ENCODE measurements around the gene RAPGEF5. TPM values are rescaled to one million over a fixed set of nuclear protein-coding genes. Genes with fewer than 3 reads are reported as not detected.

Gene RAPGEF5, protein sequence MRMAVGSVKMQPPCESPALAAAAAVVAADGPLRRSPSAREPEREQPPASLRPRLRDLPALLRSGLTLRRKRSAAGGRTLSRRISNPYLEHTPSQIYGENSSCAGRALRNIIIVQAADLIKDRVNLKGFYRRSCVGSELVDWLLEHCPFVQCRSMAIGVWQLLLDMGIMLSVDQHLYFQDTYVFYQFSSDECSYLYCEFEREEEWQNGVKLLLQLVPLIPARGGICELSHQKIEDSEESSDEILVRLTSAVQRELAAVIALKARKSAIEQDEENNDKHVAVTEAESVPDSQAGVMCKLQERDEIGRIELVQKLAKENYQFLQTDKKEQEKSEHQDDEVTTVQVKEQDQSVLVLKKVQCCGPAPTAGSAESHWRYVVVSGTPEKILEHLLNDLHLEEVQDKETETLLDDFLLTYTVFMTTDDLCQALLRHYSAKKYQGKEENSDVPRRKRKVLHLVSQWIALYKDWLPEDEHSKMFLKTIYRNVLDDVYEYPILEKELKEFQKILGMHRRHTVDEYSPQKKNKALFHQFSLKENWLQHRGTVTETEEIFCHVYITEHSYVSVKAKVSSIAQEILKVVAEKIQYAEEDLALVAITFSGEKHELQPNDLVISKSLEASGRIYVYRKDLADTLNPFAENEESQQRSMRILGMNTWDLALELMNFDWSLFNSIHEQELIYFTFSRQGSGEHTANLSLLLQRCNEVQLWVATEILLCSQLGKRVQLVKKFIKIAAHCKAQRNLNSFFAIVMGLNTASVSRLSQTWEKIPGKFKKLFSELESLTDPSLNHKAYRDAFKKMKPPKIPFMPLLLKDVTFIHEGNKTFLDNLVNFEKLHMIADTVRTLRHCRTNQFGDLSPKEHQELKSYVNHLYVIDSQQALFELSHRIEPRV
- total RNA-seq: under 1 TPM; 0.60 to 0.69 TPM

DNA sequence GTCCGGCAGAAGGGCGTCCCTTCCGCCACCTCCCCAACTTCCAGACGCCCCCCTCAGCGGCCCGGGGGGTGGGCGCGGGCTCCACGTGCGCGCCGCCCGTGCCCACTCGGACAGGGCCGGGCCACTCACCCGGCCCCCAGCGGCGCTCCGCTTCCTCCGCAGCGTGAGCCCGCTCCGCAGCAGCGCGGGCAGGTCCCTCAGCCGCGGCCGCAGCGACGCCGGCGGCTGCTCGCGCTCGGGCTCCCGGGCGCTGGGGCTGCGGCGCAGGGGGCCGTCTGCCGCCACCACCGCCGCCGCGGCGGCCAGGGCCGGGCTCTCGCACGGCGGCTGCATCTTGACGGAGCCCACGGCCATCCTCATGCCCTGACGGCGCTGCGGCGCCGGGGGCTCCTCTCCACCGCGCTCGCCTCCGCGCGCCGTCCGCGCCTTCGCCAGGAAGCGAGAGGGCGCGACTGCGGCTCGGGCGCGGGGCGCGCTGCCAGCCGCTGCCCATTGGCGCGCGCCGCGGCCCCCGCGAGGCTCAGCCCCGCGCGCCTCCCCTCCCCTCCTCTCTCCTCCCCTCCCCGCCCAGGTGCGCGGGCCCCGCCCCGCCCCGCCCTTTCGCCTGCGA, at the start of gene RAPGEF5:
TSS of gene RAPGEF5 (minus strand) at position 454 of the 610 bp plus-strand sequence. CDS start at position 360, 94 bp downstream.
- H3K4me3 Mint-ChIP-seq: peak within 1 kb of the TSS; percentile 66
- no peaks in the 10 kb centered on the region for H3K36me3 Mint-ChIP-seq (ENCODE audit: low read depth)
- no peak for DNase-seq
- H3K9me3 Mint-ChIP-seq: peaks cover 3% of the 10 kb centered on the region
- peaks cover 3% of the 10 kb centered on the region for H3K4me1 Mint-ChIP-seq
- CTCF ChIA-PET: no interaction called here
- peaks cover 52% of the 10 kb centered on the region for H3K27me3 Mint-ChIP-seq
- POLR2A ChIA-PET: no interaction called here
- H3K27ac Mint-ChIP-seq: no peak within 1 kb of the TSS

GRCh38 chr7:22406715-22407114, 49.8 kb upstream of the RAPGEF5 start:
- H3K27ac Mint-ChIP-seq: no peak overlapping the region
- no peaks in the 10 kb centered on the region for H3K36me3 Mint-ChIP-seq (ENCODE audit: low read depth)
- ChIA-PET CTCF (interaction anchor here (1.4 kb wide), 1 partner anchor 14 kb away, joined by 3 read pairs; no protein-coding TSS in a partner anchor), POLR2A (no interaction called here)
- no peak for DNase-seq
- H3K4me3 Mint-ChIP-seq: no peak overlapping the region
- H3K27me3 Mint-ChIP-seq: peaks cover 2% of the 10 kb centered on the region
- H3K4me1 Mint-ChIP-seq: peaks cover 13% of the 10 kb centered on the region
- H3K9me3 Mint-ChIP-seq: peaks cover 2% of the 10 kb centered on the region

DNA sequence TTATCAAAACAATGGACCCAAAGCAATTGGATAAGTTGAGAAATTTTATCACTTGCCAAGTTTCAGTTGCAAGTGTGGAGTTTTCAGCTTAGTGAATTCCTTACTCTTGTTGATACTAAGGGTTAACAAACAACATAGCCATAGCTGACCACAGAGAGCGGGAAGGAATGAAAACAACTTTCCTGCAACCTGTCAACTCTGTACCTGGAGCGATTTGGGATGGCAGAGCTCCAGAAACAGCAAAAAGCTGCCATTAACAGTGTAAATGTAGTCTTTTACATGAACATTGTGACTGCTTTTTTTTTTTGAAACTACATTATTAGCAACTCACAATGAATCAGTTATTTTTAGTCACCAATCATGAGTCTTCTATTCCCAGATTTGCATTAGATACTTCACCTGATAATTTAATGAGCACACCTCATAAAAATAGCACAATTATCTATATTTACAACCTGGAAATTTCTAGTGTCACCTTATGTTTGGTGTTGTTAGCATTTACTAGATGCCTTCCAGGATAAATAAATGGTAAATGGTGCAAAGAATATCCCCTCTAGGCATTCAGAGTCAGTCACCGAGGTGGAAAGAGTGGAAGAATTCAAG, 47.6 kb upstream of the RAPGEF5 start:
- Mint-ChIP-seq H3K27me3 (peaks cover under 1% of the 10 kb centered on the region), H3K36me3 (ENCODE audit: low read depth) (no peaks in the 10 kb centered on the region), H3K4me1 (peaks cover 15% of the 10 kb centered on the region), H3K4me3 (no peak overlapping the region), H3K9me3 (peaks cover 2% of the 10 kb centered on the region), H3K27ac (no peak overlapping the region)
- ChIA-PET CTCF (interaction anchor here (1.7 kb wide), 1 partner anchor 17 kb away, joined by 4 read pairs; no protein-coding TSS in a partner anchor), POLR2A (no interaction called here)
- DNase-seq: no peak

DNA sequence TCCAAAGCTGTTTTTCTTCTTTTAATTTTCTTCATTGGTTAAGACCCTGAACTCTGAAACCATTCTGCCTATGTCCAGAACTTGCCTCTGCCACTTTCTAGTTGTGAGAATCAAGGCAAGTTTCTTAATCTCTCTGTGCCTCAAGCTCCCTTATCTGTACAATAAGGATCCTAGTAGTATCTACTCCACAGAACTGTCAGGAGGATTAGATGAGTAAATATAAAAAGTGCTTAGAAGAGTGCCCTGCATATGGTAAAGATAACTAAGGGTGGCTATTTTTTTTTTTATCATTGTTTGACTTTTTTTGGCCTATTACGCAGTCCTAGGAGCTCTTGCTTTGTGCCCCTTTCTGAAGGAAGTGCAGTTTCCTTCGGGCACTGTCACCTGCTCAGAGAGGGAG, 46.4 kb upstream of the RAPGEF5 start:
- Mint-ChIP-seq H3K36me3 (ENCODE audit: low read depth) (no peaks in the 10 kb centered on the region), H3K27ac (no peak overlapping the region), H3K27me3 (no peaks in the 10 kb centered on the region), H3K9me3 (peaks cover 2% of the 10 kb centered on the region), H3K4me3 (no peak overlapping the region), H3K4me1 (peaks cover 15% of the 10 kb centered on the region)
- ChIA-PET CTCF (no interaction called here), POLR2A (no interaction called here)
- DNase-seq: no peak

DNA sequence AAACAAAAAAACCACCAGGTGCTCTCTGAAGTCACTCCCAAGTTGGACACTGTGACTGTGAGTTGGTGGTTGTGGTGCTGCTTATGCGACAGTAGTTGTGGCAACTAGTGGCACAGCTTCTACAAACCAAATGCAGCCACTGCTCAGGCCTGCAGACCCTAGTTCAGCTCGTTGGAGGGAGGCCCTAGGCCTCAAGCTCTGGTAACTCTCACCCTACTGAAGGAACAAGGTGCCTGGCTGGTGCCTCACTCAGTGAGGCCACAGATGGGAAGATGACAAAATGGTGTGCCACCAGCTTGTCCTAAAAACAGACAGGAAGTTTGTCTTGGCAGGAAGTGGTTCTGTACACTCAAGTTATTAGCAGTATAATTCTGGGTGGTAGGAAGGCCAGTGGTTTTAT, 45.3 kb upstream of the RAPGEF5 start:
- H3K4me3 Mint-ChIP-seq: no peak overlapping the region
- peak; percentile 7 for DNase-seq
- no peaks in the 10 kb centered on the region for H3K27me3 Mint-ChIP-seq
- peak overlapping the region; percentile 60 for H3K27ac Mint-ChIP-seq
- ChIA-PET CTCF (no interaction called here), POLR2A (no interaction called here)
- peaks cover 15% of the 10 kb centered on the region for H3K4me1 Mint-ChIP-seq
- peaks cover 2% of the 10 kb centered on the region for H3K9me3 Mint-ChIP-seq
- H3K36me3 Mint-ChIP-seq (ENCODE audit: low read depth): no peaks in the 10 kb centered on the region

- H3K27ac Mint-ChIP-seq: no peak overlapping the region
- H3K4me1 Mint-ChIP-seq: peaks cover 15% of the 10 kb centered on the region
- peaks cover 2% of the 10 kb centered on the region for H3K9me3 Mint-ChIP-seq
- POLR2A ChIA-PET: no interaction called here
- peaks cover 1% of the 10 kb centered on the region for H3K27me3 Mint-ChIP-seq
- DNase-seq: no peak
- CTCF ChIA-PET: no interaction called here
- no peak overlapping the region for H3K4me3 Mint-ChIP-seq
- no peaks in the 10 kb centered on the region for H3K36me3 Mint-ChIP-seq (ENCODE audit: low read depth)
These were observed 44.1 kb upstream of the RAPGEF5 start for GRCh38 chr7:22400936-22401553.

- DNase-seq: no peak
- no peak overlapping the region for H3K27ac Mint-ChIP-seq
- POLR2A ChIA-PET: no interaction called here
- no peaks in the 10 kb centered on the region for H3K36me3 Mint-ChIP-seq (ENCODE audit: low read depth)
- peaks cover 15% of the 10 kb centered on the region for H3K4me1 Mint-ChIP-seq
- H3K27me3 Mint-ChIP-seq: peaks cover 1% of the 10 kb centered on the region
- no peak overlapping the region for H3K4me3 Mint-ChIP-seq
- H3K9me3 Mint-ChIP-seq: peaks cover 2% of the 10 kb centered on the region
- CTCF ChIA-PET: no interaction called here
These were observed 43.3 kb upstream of the RAPGEF5 start for GRCh38 chr7:22400150-22400814.

- H3K4me1 Mint-ChIP-seq: peaks cover 15% of the 10 kb centered on the region
- H3K4me3 Mint-ChIP-seq: no peak overlapping the region
- CTCF ChIA-PET: no interaction called here
- DNase-seq: no peak
- POLR2A ChIA-PET: no interaction called here
- peaks cover 1% of the 10 kb centered on the region for H3K27me3 Mint-ChIP-seq
- no peak overlapping the region for H3K27ac Mint-ChIP-seq
- peaks cover 2% of the 10 kb centered on the region for H3K9me3 Mint-ChIP-seq
- no peaks in the 10 kb centered on the region for H3K36me3 Mint-ChIP-seq (ENCODE audit: low read depth)
These were observed 42.6 kb upstream of the RAPGEF5 start for GRCh38 chr7:22399546-22399945.

GRCh38 chr7:22399091-22399490, 42.1 kb upstream of the RAPGEF5 start:
- no peaks in the 10 kb centered on the region for H3K36me3 Mint-ChIP-seq (ENCODE audit: low read depth)
- DNase-seq: no peak
- ChIA-PET CTCF (no interaction called here), POLR2A (no interaction called here)
- no peak overlapping the region for H3K27ac Mint-ChIP-seq
- H3K9me3 Mint-ChIP-seq: peaks cover 2% of the 10 kb centered on the region
- H3K4me1 Mint-ChIP-seq: peaks cover 15% of the 10 kb centered on the region
- no peak overlapping the region for H3K4me3 Mint-ChIP-seq
- H3K27me3 Mint-ChIP-seq: peaks cover 1% of the 10 kb centered on the region

- Mint-ChIP-seq H3K27ac (no peak overlapping the region), H3K4me1 (peaks cover 11% of the 10 kb centered on the region), H3K4me3 (no peak overlapping the region), H3K9me3 (peaks cover 2% of the 10 kb centered on the region), H3K27me3 (peaks cover 4% of the 10 kb centered on the region), H3K36me3 (ENCODE audit: low read depth) (no peaks in the 10 kb centered on the region)
- DNase-seq: no peak
- ChIA-PET POLR2A (no interaction called here), CTCF (no interaction called here)
These were observed 41.0 kb upstream of the RAPGEF5 start for GRCh38 chr7:22397981-22398380.

GRCh38 chr7:22395222-22395621, 38.3 kb upstream of the RAPGEF5 start:
- Mint-ChIP-seq H3K27ac (no peak overlapping the region), H3K4me3 (no peak overlapping the region), H3K27me3 (peaks cover 4% of the 10 kb centered on the region), H3K4me1 (no peaks in the 10 kb centered on the region), H3K9me3 (no peaks in the 10 kb centered on the region), H3K36me3 (ENCODE audit: low read depth) (no peaks in the 10 kb centered on the region)
- no peak for DNase-seq
- CTCF ChIA-PET: no interaction called here
- POLR2A ChIA-PET: no interaction called here

DNA sequence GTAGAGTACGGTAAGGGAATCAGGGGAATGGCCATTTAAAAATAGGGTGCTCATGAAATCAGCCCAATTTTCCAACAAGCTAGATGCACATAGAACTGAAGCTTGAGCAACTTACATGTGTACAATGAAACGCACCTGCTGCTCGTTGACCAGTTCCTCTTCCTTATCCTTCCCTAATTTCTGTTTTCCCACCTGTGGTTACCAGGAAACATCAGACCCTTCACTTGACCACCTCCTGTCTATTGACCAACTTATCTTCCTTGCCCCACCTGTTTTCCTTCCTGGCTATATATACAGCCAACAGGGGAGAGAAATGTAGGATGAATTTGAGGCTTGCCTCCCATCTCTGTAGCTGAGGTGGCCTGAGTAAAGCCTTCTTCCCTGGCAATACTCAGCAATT, 37.8 kb upstream of the RAPGEF5 start:
- POLR2A ChIA-PET: no interaction called here

More for the DNA sequence above, 37.8 kb upstream of the RAPGEF5 start:
- DNase-seq: no peak
- Mint-ChIP-seq H3K27me3 (peaks cover 4% of the 10 kb centered on the region), H3K27ac (no peak overlapping the region), H3K36me3 (ENCODE audit: low read depth) (no peaks in the 10 kb centered on the region), H3K4me1 (no peaks in the 10 kb centered on the region), H3K9me3 (no peaks in the 10 kb centered on the region), H3K4me3 (no peak overlapping the region)
- CTCF ChIA-PET: no interaction called here

Measured in activated CD4-positive, alpha-beta T cell treated with anti-CD3 and anti-CD28 coated beads, Interleukin-2, amount 10 ng/mL, durations not matched to agents 7 days and 5 days (primary cell).